ENCODE data around the gene DCLK1.

DNA sequence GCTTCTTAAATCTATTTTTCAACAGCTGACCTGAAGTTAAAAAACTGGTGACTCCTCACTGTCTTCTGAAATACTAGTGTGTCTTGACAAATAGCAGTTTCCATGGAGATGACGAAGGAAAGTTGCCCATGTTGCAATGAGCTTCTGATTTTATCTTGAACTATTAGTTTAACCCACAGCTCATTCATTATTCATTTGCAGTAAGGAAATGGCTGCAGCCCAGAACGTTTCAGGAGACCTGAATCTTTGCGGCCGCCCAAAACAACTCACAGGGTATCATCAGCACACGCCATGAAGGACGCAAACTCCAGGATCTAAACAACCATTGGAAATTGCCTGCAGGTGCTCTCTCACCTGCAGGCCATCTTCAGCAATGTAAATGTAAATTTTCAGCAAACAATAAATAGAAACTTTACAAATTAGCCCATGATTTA is 142.5 kb downstream of the DCLK1 start:
- TF ChIP-seq, protein P1, sequence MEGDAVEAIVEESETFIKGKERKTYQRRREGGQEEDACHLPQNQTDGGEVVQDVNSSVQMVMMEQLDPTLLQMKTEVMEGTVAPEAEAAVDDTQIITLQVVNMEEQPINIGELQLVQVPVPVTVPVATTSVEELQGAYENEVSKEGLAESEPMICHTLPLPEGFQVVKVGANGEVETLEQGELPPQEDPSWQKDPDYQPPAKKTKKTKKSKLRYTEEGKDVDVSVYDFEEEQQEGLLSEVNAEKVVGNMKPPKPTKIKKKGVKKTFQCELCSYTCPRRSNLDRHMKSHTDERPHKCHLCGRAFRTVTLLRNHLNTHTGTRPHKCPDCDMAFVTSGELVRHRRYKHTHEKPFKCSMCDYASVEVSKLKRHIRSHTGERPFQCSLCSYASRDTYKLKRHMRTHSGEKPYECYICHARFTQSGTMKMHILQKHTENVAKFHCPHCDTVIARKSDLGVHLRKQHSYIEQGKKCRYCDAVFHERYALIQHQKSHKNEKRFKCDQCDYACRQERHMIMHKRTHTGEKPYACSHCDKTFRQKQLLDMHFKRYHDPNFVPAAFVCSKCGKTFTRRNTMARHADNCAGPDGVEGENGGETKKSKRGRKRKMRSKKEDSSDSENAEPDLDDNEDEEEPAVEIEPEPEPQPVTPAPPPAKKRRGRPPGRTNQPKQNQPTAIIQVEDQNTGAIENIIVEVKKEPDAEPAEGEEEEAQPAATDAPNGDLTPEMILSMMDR (IDR thresholded peaks at IDR 0.05; ENCODE audit: poor library complexity): no peak
- no peak for TF ChIP-seq EZH2 (IDR thresholded peaks at IDR 0.05; ENCODE audit: borderline replicate concordance)

All from hepatocyte (in vitro differentiated cells).